HG02623 (cell line): ENCODE data around the gene CRELD2.

Experiments
- ATAC-seq: cut with Tn5 transposase; IDR thresholded peaks from one replicate; pipeline ENCODE4 v1.9.1; 2021; ENCODE audit warnings: moderate library complexity; ENCODE audit not compliant: unreplicated experiment

CRELD2 gene

DNA sequence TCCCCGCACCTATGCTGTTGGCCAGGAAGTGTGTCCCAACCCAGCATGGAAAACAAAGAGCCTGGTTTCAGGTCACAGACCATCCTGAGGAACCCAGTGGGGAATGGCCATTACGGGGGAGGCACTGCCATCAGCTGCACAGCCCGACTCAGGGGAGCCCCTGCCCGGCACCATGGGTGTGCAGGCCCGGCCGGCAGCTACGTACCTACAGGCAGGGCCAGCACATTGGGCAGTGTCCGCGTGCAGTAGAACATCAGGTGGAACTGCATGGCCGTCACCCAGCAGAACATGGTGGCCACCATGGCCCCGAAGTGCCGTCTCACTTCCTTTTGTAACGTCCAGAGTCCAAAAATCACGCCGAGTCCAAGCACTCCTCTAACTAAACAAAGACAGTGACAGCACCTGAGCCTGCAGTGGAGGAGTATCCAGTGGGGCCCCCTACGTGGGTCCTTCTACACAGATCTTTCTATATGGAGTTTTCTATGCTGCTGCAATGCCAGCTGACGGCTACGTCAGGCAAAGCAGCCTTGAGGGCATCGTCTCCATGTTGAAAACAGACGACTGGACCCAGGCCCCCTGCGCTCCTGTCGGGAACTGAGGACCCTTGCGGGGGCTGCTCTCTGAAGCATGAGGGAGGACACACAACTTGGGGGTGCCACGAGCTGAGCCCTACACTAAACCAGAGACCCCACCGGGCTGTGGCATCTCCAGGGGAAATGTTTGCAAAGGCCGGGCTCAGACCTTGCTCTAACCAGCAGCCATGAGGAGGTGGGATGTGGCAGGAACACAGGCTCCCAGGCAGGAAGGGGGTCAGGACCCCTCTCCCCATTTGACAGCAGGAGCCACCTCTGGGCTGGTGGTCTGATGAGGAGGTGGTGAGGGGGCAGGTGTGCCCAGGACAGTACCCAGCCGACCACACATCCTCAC is 7.9 kb upstream of the CRELD2 start:
- ATAC-seq: no peak

- no peak for ATAC-seq
These were observed 6.4 kb upstream of the CRELD2 start for GRCh38 chr22:49911881-49912625.

GRCh38 chr22:49913026-49913425 is 5.4 kb upstream of the CRELD2 start:
- ATAC-seq: no peak

GRCh38 chr22:49913446-49913845 is 5.0 kb upstream of the CRELD2 start:
- ATAC-seq: no peak

GRCh38 chr22:49914256-49914655 is 4.2 kb upstream of the CRELD2 start:
- no peak for ATAC-seq

DNA sequence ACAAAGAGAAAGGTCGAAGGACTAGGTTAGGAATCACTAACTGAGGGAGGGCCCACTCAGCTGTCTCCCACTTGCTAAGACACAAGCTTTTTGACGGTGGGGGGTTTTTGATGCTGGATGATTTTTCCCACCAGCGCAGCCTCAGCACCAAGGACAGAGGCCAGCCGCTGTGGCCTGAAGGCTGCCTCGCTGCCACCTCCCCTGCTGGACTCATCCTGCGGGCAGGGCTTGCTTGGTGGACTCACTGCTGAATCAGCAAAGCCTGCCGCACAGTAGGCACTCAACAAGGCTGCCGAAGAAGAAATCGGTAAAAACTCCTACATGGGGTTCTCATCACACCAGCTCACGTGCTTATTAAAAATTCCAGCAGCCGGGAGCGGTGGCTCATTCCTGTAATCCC is 2.8 kb upstream of the CRELD2 start:
- no peak for ATAC-seq

DNA sequence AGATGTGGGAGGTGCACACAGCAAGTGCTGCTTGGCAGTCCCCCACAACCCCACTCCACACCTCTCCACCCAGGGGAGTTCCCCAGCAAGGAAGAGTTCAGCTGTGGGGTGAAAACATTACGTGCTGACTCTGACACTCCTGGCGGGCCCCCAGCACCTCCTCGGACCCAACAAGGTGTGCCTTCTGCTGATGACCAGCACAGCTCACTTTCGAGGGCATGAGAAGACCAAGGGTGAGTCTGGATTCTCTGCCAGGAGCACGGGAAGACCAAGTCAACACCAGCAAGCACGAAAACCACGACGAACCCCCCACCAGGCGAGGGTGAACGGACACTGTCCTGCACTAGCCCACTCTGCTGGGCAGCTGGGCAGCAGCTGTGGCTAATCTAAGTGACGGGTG is 1.6 kb upstream of the CRELD2 start:
- ATAC-seq: no peak

GRCh38 chr22:49918911-49919881 is 762 bp downstream of the CRELD2 start:
- ATAC-seq: no peak

GRCh38 chr22:49920859-49921258 is 2.4 kb downstream of the CRELD2 start:
- no peak for ATAC-seq

GRCh38 chr22:49921508-49922278 is 3.3 kb downstream of the CRELD2 start:
- no peak for ATAC-seq

DNA sequence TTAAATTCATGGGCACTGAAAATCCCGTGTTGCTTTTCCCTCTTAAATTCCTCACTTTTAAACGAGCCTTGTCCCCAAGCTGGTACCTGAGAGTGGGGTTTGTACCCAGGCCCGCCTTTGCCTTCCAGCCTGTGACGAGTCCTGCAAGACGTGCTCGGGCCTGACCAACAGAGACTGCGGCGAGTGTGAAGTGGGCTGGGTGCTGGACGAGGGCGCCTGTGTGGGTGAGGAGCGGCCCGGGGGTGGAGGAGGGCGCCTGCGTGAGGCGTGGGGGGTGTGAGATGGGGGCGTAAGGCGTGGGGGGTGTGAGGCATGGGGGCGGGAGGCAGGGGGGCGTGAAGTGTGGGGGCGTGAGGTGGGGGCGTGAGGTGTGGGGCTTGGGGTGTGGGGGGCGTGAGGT is 4.0 kb downstream of the CRELD2 start:
- no peak for ATAC-seq

GRCh38 chr22:49922926-49923325 is 4.5 kb downstream of the CRELD2 start:
- no peak for ATAC-seq

DNA sequence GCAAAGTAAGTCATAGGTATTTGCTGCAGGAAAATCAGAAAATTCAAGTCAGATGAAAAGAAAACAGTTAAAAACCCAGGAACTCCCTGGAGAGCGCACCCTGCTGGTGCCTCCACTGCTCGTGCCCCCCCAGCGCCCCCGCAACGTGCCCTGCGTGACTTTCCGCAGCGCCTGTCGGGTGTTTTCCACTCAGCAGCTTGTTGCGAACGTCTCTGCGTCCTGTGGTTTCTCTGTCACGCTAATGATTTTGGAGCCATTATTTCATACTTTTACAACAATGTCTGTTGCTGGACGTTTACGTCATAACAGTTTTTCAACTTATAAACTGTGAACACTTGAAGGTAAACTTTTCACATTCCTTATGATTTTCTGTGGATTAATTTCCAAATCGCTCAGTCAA is 5.0 kb downstream of the CRELD2 start:
- ATAC-seq: no peak

- no peak for ATAC-seq
These were observed 5.8 kb downstream of the CRELD2 start for GRCh38 chr22:49924113-49924833.

DNA sequence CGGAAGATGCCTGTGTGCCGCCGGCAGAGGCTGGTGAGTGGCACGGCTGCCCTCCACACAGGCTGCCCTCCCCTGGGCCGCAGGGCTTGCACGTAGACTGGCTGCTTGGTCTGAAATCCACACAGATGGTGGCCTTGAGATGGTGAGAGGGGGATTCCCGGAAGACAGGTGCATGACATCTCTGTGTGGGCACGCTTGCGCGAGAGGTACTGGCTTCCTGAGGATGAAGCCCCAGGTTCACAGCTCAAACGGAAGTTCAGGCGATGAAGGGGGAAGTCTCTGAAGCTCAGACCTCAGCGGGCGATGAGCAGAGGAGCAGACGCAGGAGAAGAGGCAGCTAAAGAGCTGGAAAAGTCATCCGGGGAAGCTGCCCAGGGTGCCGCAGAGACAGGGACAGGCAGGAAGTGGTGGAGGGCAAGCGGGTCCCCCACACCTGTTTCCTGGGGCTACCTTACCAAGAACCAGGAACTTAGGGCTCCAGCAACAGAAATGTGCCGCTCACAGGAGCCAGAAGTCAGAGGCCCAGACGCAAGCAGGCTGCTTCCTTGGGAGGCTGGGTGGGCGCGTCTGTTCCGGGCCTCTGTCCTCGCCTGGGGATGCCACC is 7.2 kb downstream of the CRELD2 start:
- ATAC-seq: no peak

DNA sequence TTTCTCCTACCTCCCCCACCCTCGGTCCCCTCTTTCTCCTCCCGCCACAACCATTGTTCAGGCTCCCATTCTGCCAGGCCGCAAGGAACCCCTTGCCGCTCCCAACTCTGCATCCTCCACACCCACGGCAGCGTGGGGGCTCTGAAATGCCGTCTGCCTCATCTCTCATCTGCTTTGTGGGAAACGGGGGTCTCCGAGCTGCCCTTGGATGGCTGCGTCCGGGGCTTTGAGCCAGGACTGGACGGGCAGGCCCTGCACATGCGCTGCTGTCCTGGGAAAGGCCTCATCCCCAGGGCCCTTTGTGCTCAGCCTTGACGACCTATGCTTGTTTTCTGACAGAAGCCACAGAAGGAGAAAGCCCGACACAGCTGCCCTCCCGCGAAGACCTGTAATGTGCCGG is 8.5 kb downstream of the CRELD2 start:
- no peak for ATAC-seq

DNA sequence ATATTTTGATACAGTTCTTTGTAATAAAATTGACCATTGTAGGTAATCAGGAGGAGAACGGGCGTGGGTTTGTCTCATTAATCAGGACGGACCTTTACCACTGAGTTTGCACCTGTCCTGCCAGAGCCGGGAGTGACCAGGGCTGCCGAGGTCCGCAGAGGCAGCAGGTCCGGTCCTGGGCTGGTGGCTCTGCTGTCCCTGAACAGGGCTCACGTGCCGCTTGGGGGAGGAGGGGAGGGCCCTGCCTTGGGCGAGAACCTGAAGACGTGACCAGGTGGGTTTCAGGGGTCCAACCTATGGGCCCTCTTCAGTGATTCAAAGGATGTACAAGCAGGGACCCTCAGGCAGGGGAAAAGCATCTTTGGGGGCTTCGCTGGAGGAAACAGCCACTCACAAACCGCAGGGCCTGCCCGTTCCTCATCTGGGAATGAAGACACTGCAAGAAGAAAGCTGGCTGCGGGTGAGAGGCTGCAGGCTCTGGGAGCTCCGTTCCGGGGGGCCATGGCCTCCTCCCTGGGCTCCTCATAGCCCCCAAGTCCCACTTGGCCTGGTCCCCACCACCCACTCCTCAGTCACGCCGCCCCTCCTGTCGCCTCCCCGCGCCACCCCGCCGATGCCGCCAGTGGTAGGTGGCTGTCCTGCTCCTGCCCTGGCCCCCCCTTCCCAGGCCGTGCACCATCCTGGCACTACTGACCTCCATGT is 9.2 kb downstream of the CRELD2 start:
- ATAC-seq: no peak

DNA sequence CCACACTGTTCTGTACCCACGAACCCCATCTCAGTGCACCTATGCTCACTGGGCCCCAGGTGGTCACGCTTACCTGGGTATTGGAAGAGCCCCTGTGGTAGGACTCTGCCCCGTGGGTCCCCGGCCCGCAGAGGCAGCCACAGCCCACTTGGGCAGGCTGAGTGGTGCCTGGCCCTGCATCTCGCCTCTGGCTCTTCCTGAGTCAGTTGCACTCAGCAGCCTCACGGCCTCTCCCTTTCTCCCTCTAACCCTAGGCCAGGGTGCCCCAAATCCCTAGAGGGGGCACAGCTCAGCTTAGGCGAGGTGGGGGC is 9.7 kb downstream of the CRELD2 start:
- no peak for ATAC-seq
